Activated T-helper 1 cell treated with anti-CD3 and anti-CD28 coated beads, Interleukin-2, amount 50 U/mL, for 16 hours (primary cell): ENCODE measurements around the gene TRDMT1.

Experiments
- DNase-seq, 2 donors: peaks; one replicate each; pipeline ENCODE4 v3.0.0-alpha.2; 2020; ENCODE audit warnings: low read depth in 1 of 2, low spot score in 1 of 2

The TRDMT1 gene

DNA sequence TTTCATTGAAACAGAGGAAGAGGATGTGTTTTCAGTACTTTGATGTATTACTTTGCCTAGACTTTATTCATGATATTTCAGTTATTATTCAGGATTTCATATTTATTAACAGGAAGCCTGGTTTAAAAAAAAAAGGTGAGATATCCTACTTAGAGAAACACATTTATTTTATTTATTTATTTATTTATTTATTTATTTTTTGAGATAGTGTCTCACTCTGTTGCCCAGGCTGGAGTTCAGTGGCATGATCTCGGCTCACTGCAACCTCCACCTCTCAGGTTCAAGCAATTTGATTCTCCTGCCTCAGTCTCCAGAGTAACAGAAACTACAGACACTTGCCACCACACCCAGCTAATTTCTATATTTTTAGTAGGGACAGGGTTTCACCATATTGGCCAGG lies 24.5 kb downstream of the TRDMT1 start:
- no peak for DNase-seq

DNA sequence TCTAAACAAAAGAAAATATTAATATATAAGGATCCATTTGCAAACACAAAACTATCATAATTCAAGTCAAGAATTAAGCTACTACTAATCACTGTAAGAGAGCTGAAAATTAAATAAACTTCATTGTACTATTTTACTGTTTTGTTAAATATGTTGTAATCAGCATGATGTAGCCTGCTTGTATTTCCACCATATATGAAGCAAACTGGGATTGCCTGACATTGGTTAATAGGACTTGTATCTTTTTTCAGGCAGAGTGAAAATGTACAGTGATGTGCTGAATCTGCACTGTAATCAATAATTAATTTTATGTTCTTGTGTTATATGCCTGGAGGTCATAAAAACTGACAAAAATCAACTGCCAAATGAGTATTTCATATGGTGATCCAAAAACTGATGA lies 25.4 kb downstream of the TRDMT1 start:
- no peak for DNase-seq

DNA sequence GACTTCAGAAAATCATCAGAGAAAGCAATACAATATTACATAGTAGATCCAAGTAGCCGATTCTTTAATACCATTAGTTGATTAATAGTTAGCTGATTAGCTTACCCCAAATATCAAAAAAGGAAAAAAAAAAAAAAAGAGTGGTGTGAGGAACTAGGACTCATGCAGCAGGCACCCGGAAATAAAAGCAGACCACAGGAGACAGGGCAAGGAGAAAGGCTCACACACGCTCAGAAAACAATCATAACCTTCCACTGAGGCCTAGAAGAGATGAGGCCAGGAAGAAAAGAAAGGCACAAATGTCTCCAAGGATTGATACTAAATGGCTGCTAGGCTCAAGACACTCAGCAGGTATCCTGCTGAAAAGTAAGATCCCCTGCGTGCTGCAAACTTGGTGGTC lies 25.9 kb downstream of the TRDMT1 start:
- no peak for DNase-seq

DNA sequence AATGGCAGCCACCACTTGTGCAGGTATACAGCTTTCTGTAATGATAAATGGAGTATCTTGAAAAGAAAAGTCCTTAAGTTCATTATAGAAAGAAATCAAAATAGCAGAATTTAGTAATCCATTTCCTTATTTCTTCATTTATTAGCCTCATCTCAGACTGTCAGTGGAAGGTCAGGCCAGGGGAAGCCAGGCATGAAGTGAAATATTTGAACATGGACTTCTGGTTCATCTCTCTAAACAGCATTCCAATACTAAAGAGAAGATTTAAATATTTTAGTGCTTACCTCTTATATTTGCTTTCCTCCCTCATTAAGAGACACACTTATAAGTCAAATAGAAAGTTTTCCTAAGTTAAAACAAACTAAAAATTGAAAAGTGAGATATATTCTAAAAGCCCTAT lies 26.8 kb downstream of the TRDMT1 start:
- no peak for DNase-seq

DNA sequence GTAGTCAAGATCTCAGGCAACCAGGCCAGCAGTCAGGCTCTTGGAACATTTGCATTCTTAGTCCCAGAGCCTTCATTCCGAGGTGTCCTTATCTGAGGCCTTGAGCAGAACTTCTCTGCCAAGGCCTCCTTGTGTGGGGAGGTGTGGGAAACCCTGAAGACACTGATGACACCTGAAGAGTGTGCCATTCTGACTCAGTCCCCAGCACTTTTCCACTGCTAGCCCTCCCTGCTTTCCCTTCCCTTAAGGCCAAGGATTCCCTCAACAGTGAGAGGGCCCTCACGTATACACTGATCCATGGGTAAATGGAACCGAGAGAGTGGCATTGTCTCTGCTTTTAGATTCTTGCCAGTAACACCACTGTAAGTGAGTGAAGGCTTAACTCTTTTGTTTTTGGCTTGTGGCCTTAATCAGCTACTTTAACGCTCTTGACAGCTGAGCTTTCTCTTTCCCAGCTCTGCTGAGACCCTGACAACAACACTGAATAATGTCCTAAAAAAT lies 30.3 kb downstream of the TRDMT1 start:
- no peak for DNase-seq

DNA sequence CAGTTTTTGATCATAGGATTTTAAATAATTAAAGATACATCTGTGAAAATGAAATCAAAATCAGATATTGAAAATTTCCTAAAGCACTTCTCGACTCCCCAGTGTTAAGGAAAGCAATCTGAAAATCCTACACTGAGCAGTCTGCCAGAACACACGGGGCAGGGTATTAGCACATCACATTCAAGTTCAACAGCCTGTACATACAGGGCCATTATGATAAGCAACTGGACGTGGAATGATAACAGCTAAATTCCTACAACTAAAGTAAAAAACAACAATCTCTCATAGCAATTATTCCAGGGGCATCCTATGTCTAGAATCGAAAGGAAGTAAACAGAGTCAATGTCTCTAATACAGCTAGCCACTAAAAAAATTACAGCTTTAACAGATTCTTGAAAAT lies 31.7 kb downstream of the TRDMT1 start:
- no peak for DNase-seq

DNA sequence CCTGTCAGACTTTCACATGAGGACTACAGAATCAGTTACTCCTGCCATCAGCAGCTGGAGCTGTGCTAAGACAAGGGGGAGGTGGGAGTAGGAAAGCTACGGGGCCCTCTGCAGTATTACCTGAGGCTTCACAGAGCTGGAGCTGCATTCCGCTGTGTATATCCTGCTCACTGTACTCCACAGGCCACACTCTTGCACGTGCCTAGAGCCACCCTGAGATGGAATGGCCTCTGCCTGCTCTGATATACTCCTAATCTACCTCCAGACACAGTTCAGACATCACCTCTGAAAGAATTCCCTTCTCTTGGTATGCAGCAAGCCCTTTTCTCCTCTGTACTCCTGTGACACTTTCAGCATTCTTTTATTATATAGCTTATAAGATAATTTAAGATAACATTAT lies 34.8 kb downstream of the TRDMT1 start:
- no peak for DNase-seq

DNA sequence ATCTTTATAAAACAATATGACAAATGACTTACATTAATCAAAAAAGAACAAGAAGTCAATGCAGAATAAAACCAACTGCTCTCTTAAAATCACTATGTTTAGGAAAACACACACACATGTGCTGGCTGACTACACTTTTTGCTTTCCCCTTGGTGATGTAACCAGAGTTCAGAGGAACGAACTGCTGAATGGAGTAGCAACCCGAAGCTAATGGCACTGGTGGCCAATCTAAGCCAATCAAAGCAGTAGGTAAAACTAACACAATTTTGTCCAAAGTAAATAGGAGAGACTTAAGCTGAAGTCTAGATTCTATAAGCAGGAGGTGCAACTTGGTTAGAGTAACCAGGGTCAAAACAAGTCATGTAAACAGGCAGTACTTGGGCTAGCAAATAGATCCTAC lies 38.6 kb downstream of the TRDMT1 start:
- no peak for DNase-seq

DNA sequence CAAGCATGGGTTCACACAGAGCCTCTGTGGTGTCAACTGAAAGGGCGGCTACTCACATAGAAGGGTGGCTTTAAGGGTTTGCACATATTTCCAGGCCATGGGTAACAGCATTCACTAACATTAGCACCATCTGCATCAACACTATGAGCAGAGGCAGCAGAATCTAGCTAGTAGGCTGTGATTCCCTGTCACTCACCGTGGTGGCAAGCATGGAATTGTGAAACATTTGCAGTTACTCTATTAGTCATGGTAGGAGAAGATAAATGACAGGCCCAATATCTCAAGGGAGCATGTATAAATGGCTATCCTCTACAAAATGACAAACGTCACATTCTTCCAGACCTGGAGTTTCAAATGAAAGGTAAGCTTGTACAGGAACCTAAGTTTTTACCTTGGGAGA lies 39.7 kb downstream of the TRDMT1 start:
- DNase-seq, result no peak

DNA sequence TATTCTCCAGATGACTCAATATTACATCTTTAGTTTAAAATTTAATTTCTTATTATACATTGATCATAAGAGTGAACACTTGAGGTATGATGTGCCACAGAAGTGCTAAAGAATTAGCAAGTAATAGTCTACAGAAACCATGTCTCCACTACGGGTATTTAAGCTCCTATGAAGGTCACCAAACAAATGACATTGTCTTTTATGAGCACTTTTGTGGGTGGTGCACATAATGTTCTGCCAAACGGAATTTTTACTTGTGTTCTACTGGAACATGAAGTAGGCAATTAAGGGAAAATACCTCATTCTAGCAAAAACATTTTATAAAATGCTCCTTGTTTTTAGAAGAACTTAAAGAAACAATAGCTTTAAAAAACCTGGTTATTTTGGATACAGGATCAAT lies 44.4 kb downstream of the TRDMT1 start:
- no peak for DNase-seq

DNA sequence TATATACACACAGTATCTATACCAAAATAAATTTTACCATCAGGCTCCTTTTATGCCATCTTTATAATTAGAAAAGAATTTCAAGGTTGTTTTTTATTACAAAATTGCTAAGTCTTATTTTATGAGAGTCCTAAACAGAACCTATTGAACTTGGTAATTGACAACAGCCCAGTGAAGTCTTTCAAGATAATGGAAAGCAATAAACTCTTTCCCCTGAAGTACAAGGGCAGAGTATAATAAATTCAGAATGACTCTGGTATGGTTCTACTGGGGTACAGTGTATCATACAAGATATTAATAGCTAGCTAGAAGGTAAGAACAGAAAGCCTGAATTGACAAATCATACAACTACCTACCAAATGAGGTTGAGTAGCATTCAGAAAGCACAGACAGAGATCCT lies 45.6 kb downstream of the TRDMT1 start:
- DNase-seq, result no peak

DNA sequence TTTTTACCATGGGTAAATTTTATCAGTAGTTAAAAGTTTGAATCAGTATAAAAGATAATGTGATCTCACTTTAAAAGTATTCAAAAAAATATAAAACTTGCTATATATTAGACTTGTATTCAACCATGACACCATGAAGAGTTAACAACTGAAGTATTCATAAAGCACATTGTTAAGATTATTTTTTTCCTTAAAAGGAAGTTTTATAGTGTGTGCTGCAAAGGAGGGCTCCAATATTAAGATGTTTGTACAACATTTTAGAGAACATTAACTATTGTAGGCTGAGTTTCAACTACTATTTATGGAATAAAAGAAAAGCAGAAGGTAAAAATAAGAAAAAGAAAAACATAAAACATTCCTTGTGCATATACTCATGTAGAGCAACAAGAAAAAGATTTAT lies 47.4 kb downstream of the TRDMT1 start:
- DNase-seq, result no peak

DNA sequence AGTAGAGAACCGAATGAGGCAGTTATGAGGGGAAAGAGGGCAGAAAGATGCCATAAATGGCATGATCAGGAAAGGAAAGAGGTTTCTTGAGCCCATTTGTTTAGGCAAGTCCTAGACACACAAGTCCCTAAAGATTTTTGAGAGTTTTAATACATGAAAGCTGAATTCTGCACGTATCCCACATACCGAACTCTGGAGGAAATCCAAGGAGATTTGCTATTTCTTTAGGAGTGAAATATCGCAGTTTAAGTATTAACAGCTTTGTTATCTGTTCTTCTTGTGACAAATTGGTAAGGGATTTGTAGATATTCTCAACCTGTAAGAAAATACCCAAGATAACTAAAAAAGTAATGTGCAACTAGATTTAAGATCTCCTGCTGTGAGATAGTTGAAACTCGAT lies 48.2 kb downstream of the TRDMT1 start:
- DNase-seq, result no peak

DNA sequence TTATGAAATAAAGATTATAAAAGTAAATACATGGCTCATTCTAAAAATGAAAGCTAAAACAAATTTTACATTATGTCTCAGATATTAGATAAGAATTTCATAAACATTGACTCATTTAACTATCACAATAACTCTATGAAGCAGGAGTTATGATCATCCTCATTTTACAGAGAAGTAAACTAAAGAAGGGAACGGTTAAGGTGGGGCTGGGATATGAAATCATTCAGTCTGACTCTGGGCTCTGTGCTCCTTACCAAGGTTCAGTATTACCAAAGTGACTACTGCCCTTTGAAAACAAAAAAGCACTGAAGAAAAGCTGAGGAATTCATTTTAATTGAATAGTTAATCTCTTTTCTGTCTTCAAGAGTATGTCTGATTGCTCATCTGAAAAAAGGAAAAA lies 49.8 kb downstream of the TRDMT1 start:
- no peak for DNase-seq

DNA sequence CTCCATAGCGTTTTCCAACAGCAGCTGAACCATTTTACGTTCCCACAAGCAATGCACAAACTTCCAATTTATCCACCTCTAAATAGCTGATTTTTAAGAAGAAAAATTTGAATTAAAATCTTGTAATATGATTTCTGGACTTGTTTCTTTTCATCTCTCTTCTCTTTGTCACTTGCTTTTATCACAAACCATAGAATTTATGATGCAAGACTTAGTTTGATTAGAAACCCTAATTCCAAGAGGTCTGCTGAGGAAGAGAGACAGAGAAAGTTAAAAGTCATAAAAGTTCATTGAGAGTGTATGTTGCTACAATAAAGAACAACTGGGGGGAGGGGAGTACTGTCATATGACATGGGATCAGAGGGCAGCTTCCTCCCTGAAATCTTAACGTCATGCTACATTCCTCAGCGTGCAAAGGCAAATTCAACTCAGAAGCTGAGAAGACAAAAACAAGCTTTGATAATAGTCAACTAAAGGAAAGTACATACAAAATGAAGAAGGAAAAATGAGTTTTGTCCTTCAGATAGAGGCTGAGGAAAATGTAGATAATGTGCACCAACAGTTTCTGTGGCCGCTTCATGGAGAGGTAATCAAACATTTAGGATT lies 53.5 kb downstream of the TRDMT1 start:
- DNase-seq, result no peak

DNA sequence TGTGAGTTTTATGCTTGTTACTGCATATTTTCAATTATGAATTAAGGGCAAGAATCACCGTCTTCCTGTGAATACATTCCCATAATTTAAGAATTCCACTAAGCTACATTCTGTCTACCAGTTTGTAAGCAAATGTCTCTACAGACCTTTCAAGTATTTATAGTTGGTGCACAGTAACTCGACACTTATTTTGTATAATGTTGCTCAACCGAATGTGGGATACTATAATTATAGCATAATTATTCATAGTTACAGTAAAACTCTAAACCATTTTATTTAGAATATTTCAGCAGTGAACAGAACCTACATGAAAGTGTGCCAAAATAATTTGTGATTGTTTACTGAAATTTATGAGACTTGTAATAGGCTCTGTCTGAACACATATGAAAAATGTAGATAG lies 54.6 kb downstream of the TRDMT1 start:
- no peak for DNase-seq

DNA sequence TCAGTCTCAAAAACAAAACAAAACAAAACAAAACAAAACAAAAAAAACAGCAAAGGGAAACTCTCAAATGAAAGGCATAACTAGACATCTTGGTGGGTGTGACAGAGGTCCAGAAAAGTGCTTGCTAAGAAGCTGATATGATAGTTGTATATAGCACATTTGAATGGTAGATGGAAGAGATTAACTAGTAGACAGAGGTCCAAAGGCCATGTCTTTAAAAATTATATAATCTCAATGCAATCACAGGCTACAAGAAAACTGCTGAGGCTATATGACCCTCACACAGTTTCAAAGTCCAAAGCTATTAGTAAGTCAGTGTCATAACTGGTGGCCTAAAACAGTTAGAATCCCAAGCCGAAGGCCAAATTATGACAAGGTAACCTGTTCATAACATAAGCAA lies 56.2 kb downstream of the TRDMT1 start:
- no peak for DNase-seq

DNA sequence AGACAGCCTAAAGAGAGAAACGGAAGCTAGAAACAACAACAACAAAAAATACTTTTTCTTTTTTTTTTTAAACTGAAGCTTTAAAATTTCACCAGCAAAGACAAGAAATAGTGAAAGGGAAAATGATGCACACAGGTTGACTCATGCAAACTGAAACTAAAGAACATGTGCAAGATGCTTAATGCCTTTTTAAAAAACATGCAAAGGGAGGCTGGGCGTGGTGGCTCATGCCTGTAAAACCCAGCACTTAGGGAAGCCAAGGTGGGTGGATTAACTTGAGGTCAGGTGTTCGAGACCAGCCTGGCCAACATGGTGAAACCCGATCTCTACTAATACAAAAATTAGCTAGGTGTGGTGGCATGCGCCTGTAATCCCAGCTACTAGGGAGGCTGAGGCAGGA lies 56.7 kb downstream of the TRDMT1 start:
- DNase-seq, result peak in 1 of 2 donors; percentile 21

DNA sequence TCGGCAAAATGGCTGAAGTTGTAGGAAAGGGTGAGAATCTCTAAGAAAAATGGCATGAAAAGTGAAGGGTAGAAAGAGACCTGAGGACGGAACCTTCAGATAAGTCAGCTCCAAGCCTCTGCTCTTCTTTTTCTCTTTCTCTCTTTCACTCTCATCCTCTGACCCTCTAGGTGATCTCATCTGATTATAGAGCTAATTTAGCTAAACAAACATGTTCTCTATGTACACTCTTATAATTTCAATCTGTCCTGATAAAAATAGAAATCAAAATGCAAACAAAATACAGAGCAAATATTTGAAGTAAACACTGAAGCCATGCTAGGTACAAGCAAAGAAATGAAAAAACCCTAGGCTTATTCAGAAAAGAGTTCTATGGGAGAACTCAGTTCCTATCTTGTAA lies 57.4 kb downstream of the TRDMT1 start:
- DNase-seq, result no peak

DNA sequence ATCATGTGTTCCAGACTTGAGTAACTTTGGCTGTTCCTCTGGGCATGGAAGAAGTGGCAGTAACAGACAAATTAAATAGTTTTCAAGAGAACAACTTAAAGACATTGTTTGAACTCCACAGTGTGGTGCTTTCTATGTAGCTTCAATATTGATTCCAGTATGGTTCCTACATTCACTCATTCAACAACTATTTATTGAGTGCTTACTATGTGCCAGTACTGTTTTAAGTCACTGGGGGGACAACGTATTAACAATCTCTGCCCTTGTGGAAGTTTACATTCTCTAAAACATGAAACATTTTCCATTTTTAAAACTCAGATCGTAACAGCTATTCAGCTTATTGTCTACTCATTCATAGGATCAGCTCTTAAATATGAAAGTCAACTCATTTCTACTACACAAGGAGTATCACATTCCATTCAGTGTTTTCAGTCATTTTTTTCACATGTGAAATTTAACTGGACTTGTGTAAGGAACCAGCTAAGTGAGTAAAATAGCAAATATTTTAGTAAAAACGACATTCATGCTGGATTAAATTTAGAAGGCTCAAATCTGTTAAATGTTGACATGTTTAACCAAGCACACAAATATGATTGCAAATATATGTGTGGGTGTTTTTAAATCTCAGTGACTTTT lies 58.3 kb downstream of the TRDMT1 start:
- DNase-seq, result no peak

DNA sequence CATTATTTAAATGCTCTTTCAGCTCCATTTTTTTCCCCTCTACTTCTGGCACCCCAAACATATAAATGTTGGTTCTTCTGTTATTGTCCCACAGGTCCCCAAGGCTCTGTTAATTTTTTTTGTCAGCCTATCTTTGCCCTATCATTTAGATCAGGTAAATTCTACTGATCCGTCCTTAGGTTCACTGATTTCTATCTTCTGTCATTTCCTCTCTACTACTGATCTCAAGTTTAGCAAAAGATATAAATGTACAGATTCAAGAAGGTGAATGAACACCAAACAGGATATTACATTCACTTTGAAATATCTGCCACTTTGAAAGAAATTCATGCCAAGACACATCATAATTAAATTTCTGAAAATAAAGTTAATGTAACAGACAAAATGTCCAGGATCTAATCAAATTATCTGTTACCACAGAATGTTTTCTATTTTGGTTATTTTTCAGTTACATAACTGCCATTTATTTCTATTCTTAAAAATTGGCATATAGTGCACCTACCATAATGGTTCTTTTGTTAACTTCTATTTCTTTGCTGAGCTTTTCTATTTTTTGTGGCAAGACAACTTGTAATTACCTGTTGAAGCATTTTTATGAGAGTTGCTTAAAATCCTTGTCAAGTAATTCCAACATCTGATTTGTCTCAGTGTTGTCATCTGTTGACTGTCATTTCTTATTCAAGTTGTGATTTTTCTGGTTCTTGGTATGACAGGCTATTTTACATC lies 59.8 kb downstream of the TRDMT1 start:
- DNase-seq, result no peak

DNA sequence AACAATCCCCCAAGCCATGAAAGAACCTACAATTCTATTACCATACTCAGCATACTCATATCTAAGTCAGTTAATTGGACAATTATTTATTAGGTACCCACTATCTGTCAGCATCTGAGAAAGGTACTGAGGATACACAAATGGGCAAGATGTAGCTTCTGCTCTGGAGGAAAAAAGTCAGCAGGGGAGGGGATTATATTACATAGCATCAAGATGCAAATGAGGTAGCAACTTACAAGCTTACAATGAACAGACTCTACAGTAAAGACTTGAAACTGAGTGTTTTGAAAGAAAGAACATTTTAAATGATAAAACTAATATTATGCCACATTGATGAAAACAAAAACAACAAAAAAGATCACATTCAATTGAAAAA lies 61.1 kb downstream of the TRDMT1 start:
- DNase-seq, result no peak
